H1 (cell line): ENCODE results near the gene TRDN. TPM values are rescaled to one million over a fixed set of nuclear protein-coding genes. Genes with fewer than 3 reads are reported as not detected.

ENCODE experiments used
- CTCF ChIA-PET: fragments of 300-600 bp; sonication (Branson Sonifier 250); formaldehyde crosslinking; loops from one replicate; lab custom pipeline; 2021; ENCODE audit not compliant: partially characterized antibody; lab: Charles Lee
- POLR2A ChIA-PET: fragments of 300-600 bp; sonication (Branson Sonifier 250); formaldehyde crosslinking; loops from one replicate; lab custom pipeline; 2021; ENCODE audit warnings: inconsistent platforms; ENCODE audit not compliant: partially characterized antibody; lab: Charles Lee
- DNase-seq, 2 experiments: peaks; one replicate each; pipeline versions ENCODE4 v3.0.0 to v3.0.0-alpha.2; 2010 to 2022; ENCODE audit warnings: low spot score in 2 of 2, low read depth in 1 of 2, mixed read lengths in 1 of 2
- FAIRE-seq: peaks from 2 replicates; lab custom pipeline; 2011; peaks lifted over from hg19 to GRCh38; lab: Jason Lieb, UNC
- H2AFZ ChIP-seq: 2 replicates; pipeline ENCODE4 v1.8.1; 2012; ENCODE audit warnings: low read length, inconsistent platforms
- H2AK5ac ChIP-seq: 2 replicates; pipeline ENCODE4 v1.6.1; 2013; ENCODE audit warnings: low read depth, low read length
- H2BK120ac ChIP-seq: replicated peaks from 2 replicates; pipeline ENCODE3; 2013; ENCODE audit warnings: low read depth, low read length, inconsistent platforms
- H2BK12ac ChIP-seq: 2 replicates; pipeline ENCODE4 v1.6.1; 2013; ENCODE audit warnings: low read depth, low read length
- H2BK15ac ChIP-seq: 2 replicates; pipeline ENCODE4 v1.6.1; 2013; ENCODE audit warnings: low read length
- H2BK20ac ChIP-seq: 2 replicates; pipeline ENCODE4 v1.6.1; 2013; ENCODE audit warnings: low read length
- H2BK5ac ChIP-seq: 2 replicates; pipeline ENCODE4 v1.6.1; 2013; ENCODE audit warnings: low read depth, low read length
- H3K14ac ChIP-seq: 2 replicates; pipeline ENCODE4 v1.6.1; 2013; ENCODE audit warnings: inconsistent platforms; ENCODE audit not compliant: insufficient read length
- H3K18ac ChIP-seq: 2 replicates; pipeline ENCODE4 v1.6.1; 2013; ENCODE audit warnings: low read length; ENCODE audit errors: extremely low read depth
- H3K23ac ChIP-seq: 2 replicates; pipeline ENCODE4 v1.6.1; 2013; ENCODE audit warnings: inconsistent platforms; ENCODE audit not compliant: insufficient read length
- H3K23me2 ChIP-seq: 2 replicates; pipeline ENCODE4 v1.6.1; 2013; ENCODE audit warnings: low read depth, low read length
- H3K27ac ChIP-seq: 2 replicates; pipeline ENCODE4 v1.6.1; 2011; ENCODE audit warnings: low read depth, low read length, inconsistent platforms
- H3K27me3 ChIP-seq, 4 experiments: replicated peaks in 1 of 4; 1 replicate in 1 of 4; 2 replicates in 3 of 4; pipeline versions ENCODE4 v1.6.1 to v1.8.1; 2011 to 2013; ENCODE audit warnings: low read length in 3 of 4, mild to moderate bottlenecking in 3 of 4, inconsistent platforms in 2 of 4, mixed read lengths in 2 of 4, moderate library complexity in 1 of 4; ENCODE audit not compliant: control insufficient read depth in 3 of 4, insufficient read depth in 3 of 4; ENCODE audit errors: extremely low read depth in 1 of 4
- H3K36me3 ChIP-seq, 4 experiments: 2 replicates each; pipeline versions ENCODE4 v1.6.1 to v1.8.1; 2011 to 2013; ENCODE audit warnings: mild to moderate bottlenecking in 4 of 4, low read length in 3 of 4, moderate library complexity in 2 of 4, control low read depth in 1 of 4, inconsistent platforms in 1 of 4; ENCODE audit not compliant: insufficient read depth in 4 of 4, control insufficient read depth in 2 of 4
- H3K4ac ChIP-seq: replicated peaks from 2 replicates; pipeline ENCODE3; 2013; ENCODE audit warnings: low read length, low read depth, mixed read lengths, inconsistent platforms; ENCODE audit not compliant: insufficient read length
- H3K4me1 ChIP-seq, 4 experiments: replicated peaks in 1 of 4; 1 replicate in 1 of 4; 2 replicates in 3 of 4; pipeline versions ENCODE4 v1.6.1 to v1.8.1; 2011 to 2013; ENCODE audit warnings: low read length in 3 of 4, inconsistent platforms in 2 of 4, mixed read lengths in 1 of 4; ENCODE audit not compliant: insufficient read depth in 4 of 4, control insufficient read depth in 3 of 4
- H3K4me2 ChIP-seq, 2 experiments: 2 replicates each; pipeline versions ENCODE4 v1.6.1 to v1.8.1; 2011 to 2013; ENCODE audit warnings: low read depth in 2 of 2, low read length in 2 of 2, control low read depth in 1 of 2, inconsistent platforms in 1 of 2, mild to moderate bottlenecking in 1 of 2; ENCODE audit not compliant: insufficient read depth in 1 of 2
- H3K4me3 ChIP-seq, 4 experiments: fragments of 200-600, 300-600 bp in 1 of 4; sonication (generic), shearing (Covaris generic), sonication (Bioruptor Twin) in 1 of 4; 2 replicates each; pipeline versions ENCODE4 v1.5.1 to v1.8.1; 2011 to 2016; ENCODE audit warnings: low read length in 4 of 4, low read depth in 3 of 4, control low read depth in 2 of 4, inconsistent platforms in 2 of 4, mild to moderate bottlenecking in 2 of 4, mixed read lengths in 1 of 4, moderate library complexity in 1 of 4; ENCODE audit not compliant: insufficient read depth in 2 of 4; ENCODE audit errors: extremely low read depth in 1 of 4
- H3K56ac ChIP-seq: replicated peaks from 2 replicates; pipeline ENCODE3; 2013; ENCODE audit warnings: low read depth, mild to moderate bottlenecking, mixed read lengths, low read length, inconsistent platforms; ENCODE audit not compliant: insufficient read length
- H3K79me1 ChIP-seq: 2 replicates; pipeline ENCODE4 v1.6.1; 2013; ENCODE audit warnings: low read depth, low read length, control low read depth
- H3K79me2 ChIP-seq, 2 experiments: 2 replicates each; pipeline versions ENCODE4 v1.6.1 to v1.8.1; 2012 to 2013; ENCODE audit warnings: low read length in 2 of 2, mild to moderate bottlenecking in 2 of 2, inconsistent platforms in 1 of 2; ENCODE audit not compliant: insufficient read depth in 2 of 2, control insufficient read depth in 1 of 2
- H3K9ac ChIP-seq, 4 experiments: replicated peaks in 1 of 4; 1 replicate in 1 of 4; 2 replicates in 3 of 4; pipeline versions ENCODE4 v1.6.1 to v1.8.1; 2011 to 2013; ENCODE audit warnings: low read depth in 3 of 4, low read length in 3 of 4, control low read depth in 2 of 4, mild to moderate bottlenecking in 2 of 4, moderate library complexity in 2 of 4, inconsistent platforms in 1 of 4; ENCODE audit errors: extremely low read depth in 1 of 4
- H3K9me3 ChIP-seq, 2 experiments: 2 replicates each; pipeline versions ENCODE4 v1.6.1 to v1.8.1; 2012 to 2013; ENCODE audit warnings: mild to moderate bottlenecking in 2 of 2, moderate library complexity in 2 of 2, control low read depth in 1 of 2, inconsistent platforms in 1 of 2, low read depth in 1 of 2, low read length in 1 of 2, mixed read lengths in 1 of 2; ENCODE audit not compliant: insufficient read depth in 2 of 2
- H4K20me1 ChIP-seq, 2 experiments: replicated peaks in 1 of 2; 2 replicates each; pipeline versions ENCODE3 to v1.8.1; 2011 to 2013; ENCODE audit warnings: inconsistent platforms in 2 of 2, low read length in 2 of 2, mild to moderate bottlenecking in 1 of 2; ENCODE audit not compliant: insufficient read depth in 2 of 2, control insufficient read depth in 1 of 2
- H4K5ac ChIP-seq: 2 replicates; pipeline ENCODE4 v1.6.1; 2013; ENCODE audit warnings: low read length, low read depth, mixed read lengths, inconsistent platforms; ENCODE audit not compliant: insufficient read length
- H4K8ac ChIP-seq: 2 replicates; pipeline ENCODE4 v1.8.0; 2013; ENCODE audit warnings: mild to moderate bottlenecking, moderate library complexity, low read length, inconsistent platforms; ENCODE audit not compliant: insufficient read depth; ENCODE audit errors: extremely low read depth
- H4K91ac ChIP-seq: replicated peaks from 2 replicates; pipeline ENCODE3; 2013; ENCODE audit warnings: low read length, mixed read lengths, inconsistent platforms; ENCODE audit not compliant: insufficient read length
- BACH1 ChIP-seq: IDR thresholded peaks from 2 replicates; pipeline ENCODE4 v1.6.1; 2012; ENCODE audit warnings: low read length, improper control_type of control experiment
- CEBPB ChIP-seq: IDR thresholded peaks from 2 replicates; pipeline ENCODE4 v1.6.1; 2012; ENCODE audit warnings: low read depth, low read length
- CTCF ChIP-seq, 3 experiments: IDR thresholded peaks; 1 replicate in 2 of 3; 2 replicates in 1 of 3; pipeline versions ENCODE4 v1.5.1 to v1.6.1; 2011; ENCODE audit warnings: low read length in 3 of 3, mild to moderate bottlenecking in 3 of 3, inconsistent platforms in 2 of 3, low read depth in 1 of 3, moderate library complexity in 1 of 3; ENCODE audit not compliant: insufficient read depth in 1 of 3; ENCODE audit errors: control extremely low read depth in 1 of 3
- KDM5A ChIP-seq: fragments of 200-600 bp; IDR thresholded peaks from 2 replicates; pipeline ENCODE4 v1.7.1; 2012; ENCODE audit warnings: mild to moderate bottlenecking, low read length, inconsistent platforms, mixed read lengths
- SRF ChIP-seq: IDR thresholded peaks from 2 replicates; pipeline ENCODE4 v1.6.1; 2011; ENCODE audit warnings: mild to moderate bottlenecking, low read depth, low read length, moderate library complexity
- SUZ12 ChIP-seq: fragments of 200-600 bp; sonication (generic); IDR thresholded peaks from 2 replicates; pipeline ENCODE4 v1.6.1; 2012; ENCODE audit warnings: mild to moderate bottlenecking, inconsistent platforms, low read length, moderate library complexity, mixed read lengths
- TCF12 ChIP-seq: IDR thresholded peaks from 2 replicates; pipeline ENCODE4 v1.6.1; 2011; ENCODE audit warnings: low read depth, mild to moderate bottlenecking, low read length
- WGBS, 2 experiments: shearing (Covaris generic) in 1 of 2; methylation state at CpG; one replicate each; pipeline versions ENCODE4 v1.1.6 to v1.1.7; 2013 to 2015; ENCODE audit warnings: low lambda C conversion rate in 2 of 2, mixed read lengths in 2 of 2, inconsistent platforms in 1 of 2, low coverage in 1 of 2, missing lambda C conversion rate in 1 of 2; ENCODE audit not compliant: insufficient replicate concordance in 2 of 2, insufficient coverage in 1 of 2, insufficient read length in 1 of 2; ENCODE audit errors: extremely low coverage in 1 of 2, missing lambda C conversion rate in 1 of 2; 5-methylcytosine and 5-hydroxymethylcytosine counted together
- polyA plus RNA-seq, 7 experiments: library from polyadenylated mRNA; depleted of rRNA in 3 of 7; stranded (reverse) in 5 of 7; unstranded in 2 of 7; fragments of >200 nt in 5 of 7; fragments of 200-250 nt in 2 of 7; gene quantifications; 1 replicate in 5 of 7; 2 replicates in 1 of 7; 4 replicates in 1 of 7; pipeline versions ENCODE4 v1.2.1 to v1.2.3, GENCODE V29; 2011 to 2013; ENCODE audit warnings: missing spikeins in 2 of 7, mixed read lengths in 2 of 7
- total RNA-seq: library from RNA; stranded (reverse); fragmentation: NEBNext Ultra II Directional; extraction: Animal tissue kit (Norgen Biotek cat#: 25700); gene quantifications from 2 replicates; pipeline ENCODE4 v1.2.1, GENCODE V29; 2021

TRDN gene
- total and polyA plus RNA-seq, 2 of the 8 experiments (the other 6 are each of a cell fraction or from before 2014, with no cell fraction given), result 1.6 to 41.6 TPM

- 73% methylated on average over 5 of the region's 5 CpGs; no CpG with 5 or more reads in 1 of the 2 experiments for WGBS, 2 experiments
- H2AK5ac ChIP-seq, result no peak overlapping the region
- no peak overlapping the region for H2BK120ac ChIP-seq
- H2BK5ac ChIP-seq, result no peak overlapping the region
- no peaks in the 10 kb centered on the region for H3K27me3 ChIP-seq
- FAIRE-seq, result no peak
- H2BK15ac ChIP-seq, result no peak overlapping the region
- H2AFZ ChIP-seq, result peak overlapping the region; percentile 96
- peak overlapping the region; percentile 34; the same call in 1 of the 2 replicates for H3K27ac ChIP-seq
- H3K79me2 ChIP-seq, result no peaks in the 10 kb centered on the region
- H3K23ac ChIP-seq, result no peak overlapping the region
- ChIA-PET POLR2A (interaction anchor here (0.6 to 1.3 kb wide), 4 partner anchors 19 to 59 kb away, joined by 3 read pairs; no protein-coding TSS in a partner anchor), CTCF (interaction anchor here (0.6 to 0.8 kb wide), 3 partner anchors 10 to 986 kb away, joined by 3 read pairs; no protein-coding TSS in a partner anchor)
- H3K4me2 ChIP-seq, result peak overlapping the region in 1 of 2 experiments; percentile 29; a peak in 1 of 4 replicates
- TF ChIP-seq SUZ12 (no peak), CEBPB (no peak), TCF12 (no peak), KDM5A (no peak), CTCF (IDR thresholded peaks at IDR 0.05; ENCODE audit: control extremely low read depth in 1 of 3, insufficient read depth in 1 of 3, low read depth in 1 of 3, low read length in 3 of 3) (no peak), BACH1 (no peak), SRF (no peak)
- no peaks in the 10 kb centered on the region for H3K79me1 ChIP-seq
- H4K8ac ChIP-seq, result no peak overlapping the region
- H3K14ac ChIP-seq, result no peak overlapping the region
- H3K4ac ChIP-seq, result no peak overlapping the region
- no peak overlapping the region for H4K91ac ChIP-seq
- H2BK12ac ChIP-seq, result no peak overlapping the region
- no peak overlapping the region for H3K9ac ChIP-seq
- H3K4me3 ChIP-seq, result no peak overlapping the region
- H3K9me3 ChIP-seq, result no peaks in the 10 kb centered on the region
- no peak for DNase-seq
- peaks cover 0 to 5% (median 2%) of the 10 kb centered on the region in 4 experiments; a peak in 2 of 7 replicates for H3K4me1 ChIP-seq
- no peak overlapping the region for H3K18ac ChIP-seq
- no peaks in the 10 kb centered on the region for H3K23me2 ChIP-seq
- no peak overlapping the region for H2BK20ac ChIP-seq
- no peak overlapping the region for H4K5ac ChIP-seq
- no peaks in the 10 kb centered on the region; a peak in 1 of 8 replicates for H3K36me3 ChIP-seq
- no peaks in the 10 kb centered on the region for H4K20me1 ChIP-seq
- H3K56ac ChIP-seq, result no peak overlapping the region
These were observed 118.1 kb downstream of the TRDN start for GRCh38 chr6:123518441-123519188.
